GM23338 (cell line): ENCODE results near the gene TSPEAR.

Experiments used
- CREB1 ChIP-seq: fragments of 250-450 bp; sonication (Bioruptor Pico); IDR thresholded peaks from 2 replicates; pipeline ENCODE4 v1.5.0; 2020; ENCODE audit warnings: low read depth, mild to moderate bottlenecking, moderate library complexity
- CTCF ChIP-seq, 2 experiments: fragments of 200-600 bp in 1 of 2; sonication (generic) in 1 of 2; conservative IDR thresholded peaks; 2 replicates each; pipeline versions ENCODE4 v1.5.1 to v1.6.1; 2016 to 2017; ENCODE audit warnings: antibody characterized with exemption in 2 of 2, low read depth in 2 of 2, mild to moderate bottlenecking in 2 of 2, moderate library complexity in 1 of 2
- EZH2 ChIP-seq: fragments of 200-600 bp; sonication (generic); IDR thresholded peaks from one replicate; pipeline ENCODE4 v1.8.0; 2017; ENCODE audit warnings: antibody characterized with exemption, mild to moderate bottlenecking, low read depth; ENCODE audit not compliant: unreplicated experiment
- EZH2phosphoT487 ChIP-seq: fragments of 200-600 bp; sonication (generic); IDR thresholded peaks from one replicate; pipeline ENCODE4 v1.8.1; 2018; ENCODE audit warnings: antibody characterized with exemption; ENCODE audit not compliant: unreplicated experiment
- POLR2AphosphoS5 ChIP-seq: IDR thresholded peaks from 2 replicates; pipeline ENCODE4 v1.6.1; 2016; ENCODE audit warnings: antibody characterized with exemption, low read depth
- STAT1 ChIP-seq: IDR thresholded peaks from one replicate; pipeline ENCODE4 v1.6.1; 2016; ENCODE audit warnings: antibody characterized with exemption; ENCODE audit not compliant: unreplicated experiment
- ZNF331 ChIP-seq: fragments of 250-450 bp; sonication (Bioruptor Pico); IDR thresholded peaks from 2 replicates; pipeline ENCODE4 v1.5.0; 2020; ENCODE audit warnings: low read depth, mild to moderate bottlenecking, moderate library complexity
- TF ChIP-seq, protein P1 (sequence below): IDR thresholded peaks from one replicate; pipeline ENCODE4 v1.6.1; 2018; ENCODE audit warnings: antibody characterized with exemption; ENCODE audit not compliant: unreplicated experiment
- TF ChIP-seq, protein P2 (sequence below): IDR thresholded peaks from 2 replicates; pipeline ENCODE4 v1.6.1; 2016; ENCODE audit warnings: antibody characterized with exemption

DNA sequence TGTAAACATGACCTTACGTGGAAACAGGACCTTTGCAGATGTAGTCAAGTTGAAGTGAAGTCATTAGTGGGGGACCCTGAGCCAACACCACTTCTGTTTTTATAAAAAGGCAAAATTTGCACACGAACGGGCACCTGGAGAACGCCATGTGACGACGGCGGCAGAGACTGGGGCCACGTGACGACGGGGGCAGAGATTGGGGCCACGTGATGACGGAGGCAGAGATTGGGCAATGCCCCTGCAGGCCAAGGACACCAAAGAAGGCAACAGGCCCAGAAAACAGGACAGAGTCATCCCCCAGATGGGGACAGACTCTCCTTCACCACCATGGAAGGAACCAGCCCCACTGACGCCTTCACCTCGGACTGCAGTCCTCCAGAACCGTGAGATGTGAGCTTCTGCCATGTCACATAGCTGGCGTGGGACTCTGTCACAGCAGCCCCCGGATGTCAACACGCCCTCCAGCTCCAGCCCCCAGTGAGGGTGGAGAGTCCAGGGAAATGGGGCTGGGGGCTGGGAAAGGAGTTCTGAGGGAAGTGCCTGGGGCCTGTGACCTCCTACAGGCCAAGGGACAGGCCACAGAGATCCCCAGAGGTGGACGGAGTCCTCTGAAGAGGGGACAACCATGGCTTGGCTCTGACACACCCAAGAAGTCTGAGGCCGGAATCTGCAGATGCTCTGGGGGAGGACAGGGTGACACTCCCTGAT, 61.0 kb downstream of the TSPEAR start:
- TF ChIP-seq CTCF (conservative IDR thresholded peaks at IDR 0.05; ENCODE audit: low read depth in 2 of 2), result no peak
- TF ChIP-seq EZH2, result no peak
- TF ChIP-seq POLR2AphosphoS5, result no peak
- TF ChIP-seq EZH2phosphoT487, result no peak
- TF ChIP-seq, protein P1, sequence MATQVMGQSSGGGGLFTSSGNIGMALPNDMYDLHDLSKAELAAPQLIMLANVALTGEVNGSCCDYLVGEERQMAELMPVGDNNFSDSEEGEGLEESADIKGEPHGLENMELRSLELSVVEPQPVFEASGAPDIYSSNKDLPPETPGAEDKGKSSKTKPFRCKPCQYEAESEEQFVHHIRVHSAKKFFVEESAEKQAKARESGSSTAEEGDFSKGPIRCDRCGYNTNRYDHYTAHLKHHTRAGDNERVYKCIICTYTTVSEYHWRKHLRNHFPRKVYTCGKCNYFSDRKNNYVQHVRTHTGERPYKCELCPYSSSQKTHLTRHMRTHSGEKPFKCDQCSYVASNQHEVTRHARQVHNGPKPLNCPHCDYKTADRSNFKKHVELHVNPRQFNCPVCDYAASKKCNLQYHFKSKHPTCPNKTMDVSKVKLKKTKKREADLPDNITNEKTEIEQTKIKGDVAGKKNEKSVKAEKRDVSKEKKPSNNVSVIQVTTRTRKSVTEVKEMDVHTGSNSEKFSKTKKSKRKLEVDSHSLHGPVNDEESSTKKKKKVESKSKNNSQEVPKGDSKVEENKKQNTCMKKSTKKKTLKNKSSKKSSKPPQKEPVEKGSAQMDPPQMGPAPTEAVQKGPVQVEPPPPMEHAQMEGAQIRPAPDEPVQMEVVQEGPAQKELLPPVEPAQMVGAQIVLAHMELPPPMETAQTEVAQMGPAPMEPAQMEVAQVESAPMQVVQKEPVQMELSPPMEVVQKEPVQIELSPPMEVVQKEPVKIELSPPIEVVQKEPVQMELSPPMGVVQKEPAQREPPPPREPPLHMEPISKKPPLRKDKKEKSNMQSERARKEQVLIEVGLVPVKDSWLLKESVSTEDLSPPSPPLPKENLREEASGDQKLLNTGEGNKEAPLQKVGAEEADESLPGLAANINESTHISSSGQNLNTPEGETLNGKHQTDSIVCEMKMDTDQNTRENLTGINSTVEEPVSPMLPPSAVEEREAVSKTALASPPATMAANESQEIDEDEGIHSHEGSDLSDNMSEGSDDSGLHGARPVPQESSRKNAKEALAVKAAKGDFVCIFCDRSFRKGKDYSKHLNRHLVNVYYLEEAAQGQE, result no peak
- TF ChIP-seq, protein P2, sequence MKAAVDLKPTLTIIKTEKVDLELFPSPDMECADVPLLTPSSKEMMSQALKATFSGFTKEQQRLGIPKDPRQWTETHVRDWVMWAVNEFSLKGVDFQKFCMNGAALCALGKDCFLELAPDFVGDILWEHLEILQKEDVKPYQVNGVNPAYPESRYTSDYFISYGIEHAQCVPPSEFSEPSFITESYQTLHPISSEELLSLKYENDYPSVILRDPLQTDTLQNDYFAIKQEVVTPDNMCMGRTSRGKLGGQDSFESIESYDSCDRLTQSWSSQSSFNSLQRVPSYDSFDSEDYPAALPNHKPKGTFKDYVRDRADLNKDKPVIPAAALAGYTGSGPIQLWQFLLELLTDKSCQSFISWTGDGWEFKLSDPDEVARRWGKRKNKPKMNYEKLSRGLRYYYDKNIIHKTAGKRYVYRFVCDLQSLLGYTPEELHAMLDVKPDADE, result no peak
- TF ChIP-seq STAT1, result no peak
- no peak for TF ChIP-seq CREB1 (CRISPR knock-in tag)
- no peak for TF ChIP-seq ZNF331
